Epithelial cell of esophagus (primary cell): ENCODE measurements around the gene NID2.

Source experiments
- DNase-seq: peaks from one replicate; pipeline ENCODE4 v3.0.0; 2010; ENCODE audit warnings: low read depth
- H3K4me3 ChIP-seq: 2 replicates; pipeline ENCODE4 v1.5.1; 2011; ENCODE audit warnings: mild to moderate bottlenecking, low read length, control low read depth
- CTCF ChIP-seq: IDR thresholded peaks from 2 replicates; pipeline ENCODE4 v1.5.1; 2011; ENCODE audit warnings: low read depth, mild to moderate bottlenecking, low read length, control low read depth, inconsistent platforms; ENCODE audit not compliant: insufficient read depth; ENCODE audit errors: missing control alignments

The NID2 gene

GRCh38 chr14:51981218-51981854 is 87.5 kb downstream of the NID2 start:
- H3K4me3 ChIP-seq: no peak overlapping the region
- no peak for DNase-seq
- TF ChIP-seq CTCF: no peak

GRCh38 chr14:51979088-51979709 is 89.7 kb downstream of the NID2 start:
- no peak overlapping the region for H3K4me3 ChIP-seq
- peak; percentile 93 for TF ChIP-seq CTCF
- DNase-seq: peak; percentile 78

- no peak for DNase-seq
- H3K4me3 ChIP-seq: no peak overlapping the region
- no peak for TF ChIP-seq CTCF
Observed at GRCh38 chr14:51978681-51979085, 90.2 kb downstream of the NID2 start.

GRCh38 chr14:51977075-51977474 is 91.8 kb downstream of the NID2 start:
- TF ChIP-seq CTCF: no peak
- DNase-seq: no peak

GRCh38 chr14:51972566-51972965 is 96.3 kb downstream of the NID2 start:
- no peak for DNase-seq
- no peak for TF ChIP-seq CTCF
- no peak overlapping the region for H3K4me3 ChIP-seq

More at GRCh38 chr14:51977075-51977474, 91.8 kb downstream of the NID2 start:
- no peak overlapping the region for H3K4me3 ChIP-seq

- H3K4me3 ChIP-seq: no peak overlapping the region
- no peak for TF ChIP-seq CTCF
- no peak for DNase-seq
Observed at GRCh38 chr14:51969852-51970540, 98.9 kb downstream of the NID2 start.

- H3K4me3 ChIP-seq: no peak overlapping the region
- no peak for TF ChIP-seq CTCF
- no peak for DNase-seq
Observed at GRCh38 chr14:51967521-51967920, 101.3 kb downstream of the NID2 start.
